Pons (tissue), 1 donor: ENCODE data around the gene PPP2R2C.

Experiments
- DNase-seq: peaks from one replicate; pipeline ENCODE4 v3.0.0-alpha.2; 2016; ENCODE audit warnings: low spot score

Gene PPP2R2C

DNA sequence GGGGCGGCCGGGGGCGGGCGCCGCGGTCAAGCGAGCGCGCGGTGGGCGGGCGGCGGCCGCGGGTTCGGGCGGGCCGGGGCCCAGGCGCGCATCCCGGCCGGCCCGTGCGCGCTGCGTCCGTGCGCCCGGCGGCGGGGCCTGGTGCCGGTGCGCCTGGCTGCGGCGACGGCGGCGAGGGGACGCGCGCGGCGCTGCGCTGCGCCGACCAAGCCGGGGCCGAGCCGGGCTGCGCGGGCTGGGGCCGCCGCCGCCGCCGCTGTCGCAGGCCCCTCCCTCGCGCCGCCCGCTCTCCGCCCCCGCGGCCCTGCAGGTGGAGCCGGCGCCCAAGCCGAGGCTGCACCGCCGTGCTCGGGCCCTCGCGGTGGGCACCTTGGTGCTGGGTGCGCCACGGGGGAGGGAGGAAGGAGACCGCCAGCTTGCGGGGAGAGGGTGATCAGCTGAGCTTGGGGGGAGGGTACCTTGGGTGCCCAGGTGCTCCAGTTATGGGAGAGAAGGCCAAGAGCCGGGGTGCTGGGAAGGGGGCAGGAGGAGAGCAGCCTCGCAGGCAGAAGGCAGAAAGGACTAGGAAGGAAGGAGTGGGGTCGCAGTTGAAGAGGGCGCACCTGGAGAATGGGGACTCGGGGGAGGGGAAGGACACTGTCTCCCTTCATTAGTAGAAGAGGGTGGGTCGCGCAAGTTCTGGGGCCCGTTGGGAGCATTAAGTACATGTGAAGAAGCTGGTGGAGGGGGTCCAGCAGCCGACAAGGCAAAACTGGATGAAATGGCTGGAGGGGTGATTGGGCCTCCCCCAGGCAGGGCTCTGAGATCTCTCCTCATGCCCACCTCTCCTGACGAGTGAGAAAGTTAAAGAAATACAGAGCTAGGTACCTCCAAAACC, at the start of gene PPP2R2C:
Gene PPP2R2C, minus strand, starts transcription at position 228 of the 877 bp plus-strand sequence. CDS start 385 bp downstream, outside the sequence.
- no peak for DNase-seq

DNA sequence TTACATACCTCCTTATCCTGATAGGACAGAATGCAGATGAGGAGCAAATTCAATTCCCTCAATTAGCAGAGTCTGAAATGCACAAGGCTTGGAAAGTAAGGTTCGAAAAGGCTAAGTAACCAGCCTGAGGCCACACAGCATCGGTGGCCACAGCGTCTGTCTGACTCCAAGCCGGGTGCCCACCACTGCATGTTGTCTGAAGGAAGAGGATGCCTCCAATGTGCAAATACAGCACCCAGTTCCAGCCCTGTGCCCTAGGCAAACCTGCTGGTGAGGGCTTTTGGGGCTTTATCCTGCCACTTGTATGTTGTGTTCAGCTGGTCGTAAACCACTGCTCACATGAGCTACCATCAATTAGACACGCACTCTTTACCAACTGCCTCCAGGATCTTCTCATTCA, 48.6 kb upstream of the PPP2R2C start:
- no peak for DNase-seq

DNA sequence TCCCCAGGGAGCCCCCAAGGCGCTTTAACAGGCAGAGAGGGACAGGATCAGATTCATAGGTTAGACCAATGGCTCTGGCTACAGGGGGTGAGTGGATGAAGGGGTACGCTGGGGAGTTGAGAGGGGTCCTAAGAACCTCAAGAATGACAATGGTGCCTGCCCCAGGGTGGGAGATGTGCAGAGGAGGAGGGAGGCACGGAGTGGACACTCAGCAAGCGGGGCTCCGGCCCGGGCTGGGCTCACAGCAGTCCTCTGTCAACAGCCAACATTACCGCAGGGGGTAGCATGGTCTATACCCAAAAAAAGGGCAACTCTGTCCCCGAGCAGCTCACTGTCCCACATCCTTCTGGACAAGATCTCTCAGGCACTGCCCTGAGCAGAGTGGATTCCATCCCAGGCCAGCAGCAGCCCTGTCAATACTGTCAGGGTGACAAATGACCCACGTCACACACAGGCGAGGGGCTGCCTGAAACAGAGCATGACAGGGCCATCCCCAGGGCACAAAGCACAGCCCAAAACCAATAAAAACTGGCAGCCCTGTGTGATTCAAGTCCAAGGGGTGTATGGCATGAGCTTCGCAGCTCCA, 47.7 kb upstream of the PPP2R2C start:
- no peak for DNase-seq

- DNase-seq = no peak
Measured at GRCh38 chr4:6517171-6517570, 44.8 kb upstream of the PPP2R2C start.

DNA sequence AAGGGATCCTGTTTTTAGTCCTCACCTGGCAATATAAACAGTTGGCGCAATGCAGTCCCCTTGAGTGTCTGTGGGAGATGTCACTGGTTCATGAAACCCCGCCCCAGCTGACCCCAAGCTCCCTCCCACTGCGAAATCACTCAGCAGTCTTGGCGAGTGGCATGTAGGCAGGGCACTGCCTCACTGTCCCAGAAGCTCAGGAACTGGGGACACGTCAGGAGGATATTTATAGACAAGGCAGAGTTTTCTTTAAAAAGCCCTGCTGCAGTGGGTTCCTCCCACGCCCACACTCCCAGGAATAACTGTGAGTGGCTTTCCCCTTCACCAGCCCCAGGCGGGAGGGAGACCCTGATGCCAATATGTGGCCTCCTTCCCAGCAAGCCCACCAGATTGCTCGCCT, 44.3 kb upstream of the PPP2R2C start:
- no peak for DNase-seq

- no peak for DNase-seq
Measured at GRCh38 chr4:6516281-6516680, 43.9 kb upstream of the PPP2R2C start.

DNA sequence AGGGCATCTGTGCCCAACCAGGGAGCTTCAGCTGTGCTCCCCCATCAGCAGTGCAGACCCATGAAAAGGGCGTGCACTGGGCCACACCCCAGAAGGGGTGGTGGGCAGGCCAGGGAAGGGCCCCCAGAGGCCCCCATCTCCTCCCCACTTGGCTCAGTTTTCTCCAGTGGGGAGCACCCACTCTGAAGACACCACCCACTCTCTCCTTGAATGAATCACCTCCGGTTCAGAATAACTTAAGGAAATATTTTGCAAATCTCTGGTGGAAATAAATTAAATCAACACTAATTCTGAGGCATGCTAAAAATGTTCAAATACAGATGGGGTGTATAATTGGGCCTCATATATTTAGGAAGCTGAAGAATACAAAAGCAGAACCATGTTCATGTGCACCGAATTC, 41.3 kb upstream of the PPP2R2C start:
- no peak for DNase-seq

GRCh38 chr4:6509587-6509986, 37.2 kb upstream of the PPP2R2C start:
- no peak for DNase-seq

DNA sequence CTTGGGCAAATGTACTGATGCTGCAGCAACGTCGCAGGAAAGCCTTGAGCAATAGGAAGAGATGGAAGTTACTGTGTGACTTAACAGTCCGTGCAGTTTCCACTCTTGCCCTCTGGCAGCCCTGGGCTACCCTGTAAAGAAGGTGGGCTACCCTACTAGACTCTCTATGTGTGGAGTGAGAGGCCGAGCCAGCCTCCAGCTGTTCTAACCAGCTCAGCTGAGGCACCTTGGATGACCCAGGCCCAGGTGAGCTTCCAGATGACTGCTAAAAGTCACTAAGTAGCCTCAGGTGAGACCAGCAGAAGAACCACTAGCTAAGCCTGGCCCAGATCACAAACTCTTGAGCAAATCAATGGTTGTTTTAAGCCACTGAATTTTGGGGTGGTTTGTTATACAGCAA, 34.9 kb upstream of the PPP2R2C start:
- no peak for DNase-seq

DNA sequence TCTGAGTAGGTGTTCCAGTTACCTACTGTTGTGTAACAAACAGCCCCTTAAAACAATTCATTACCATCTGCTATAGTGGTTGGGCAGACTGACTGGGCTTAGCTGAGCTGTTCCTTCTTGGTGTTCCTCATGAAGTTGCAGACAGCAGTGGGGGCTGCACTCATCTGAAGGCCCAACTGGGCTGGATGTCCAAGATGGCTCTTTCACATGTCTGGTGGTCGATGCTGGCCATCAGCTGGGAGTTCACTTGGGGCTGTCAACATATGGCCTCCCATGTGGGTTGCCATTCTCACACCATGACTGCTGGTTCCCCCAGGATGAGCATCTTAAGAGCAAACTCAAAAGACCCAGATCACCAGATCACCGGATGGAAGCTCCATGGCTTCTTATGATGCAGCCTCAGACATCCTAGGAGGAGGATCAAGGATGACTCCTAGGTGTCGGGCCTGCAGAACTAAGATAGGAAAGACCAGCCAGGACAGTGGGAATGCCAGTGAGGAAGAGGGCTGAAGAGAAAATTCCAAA, 34.3 kb upstream of the PPP2R2C start:
- no peak for DNase-seq

DNA sequence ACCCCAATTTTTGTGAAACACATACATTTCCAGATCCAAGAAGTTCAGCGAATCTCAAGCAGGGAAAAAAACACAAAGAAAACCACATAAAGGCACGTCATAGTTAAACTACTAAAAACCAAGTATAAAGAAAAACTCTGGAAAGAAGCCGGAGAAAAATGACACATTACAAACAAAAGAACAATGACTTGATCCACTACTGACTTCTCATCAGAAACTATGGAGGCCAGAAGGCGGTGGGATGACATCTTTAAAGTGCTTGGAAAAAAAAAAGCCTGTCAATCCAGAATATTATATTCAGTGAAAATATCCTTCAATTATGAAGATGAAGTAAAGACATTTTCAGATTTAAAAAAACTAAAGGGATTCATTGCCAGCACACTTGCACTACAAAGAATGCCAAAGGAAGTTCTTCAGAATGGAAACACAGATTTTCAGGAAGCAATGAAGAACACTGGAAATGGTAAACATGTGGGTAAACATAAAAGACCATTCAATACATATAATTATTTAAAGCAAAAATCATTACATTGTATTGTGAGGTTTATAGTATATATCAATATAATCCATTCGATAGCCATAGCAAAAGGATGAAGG, 32.6 kb upstream of the PPP2R2C start:
- DNase-seq = no peak

GRCh38 chr4:6502747-6503465, 30.5 kb upstream of the PPP2R2C start:
- DNase-seq = no peak

DNA sequence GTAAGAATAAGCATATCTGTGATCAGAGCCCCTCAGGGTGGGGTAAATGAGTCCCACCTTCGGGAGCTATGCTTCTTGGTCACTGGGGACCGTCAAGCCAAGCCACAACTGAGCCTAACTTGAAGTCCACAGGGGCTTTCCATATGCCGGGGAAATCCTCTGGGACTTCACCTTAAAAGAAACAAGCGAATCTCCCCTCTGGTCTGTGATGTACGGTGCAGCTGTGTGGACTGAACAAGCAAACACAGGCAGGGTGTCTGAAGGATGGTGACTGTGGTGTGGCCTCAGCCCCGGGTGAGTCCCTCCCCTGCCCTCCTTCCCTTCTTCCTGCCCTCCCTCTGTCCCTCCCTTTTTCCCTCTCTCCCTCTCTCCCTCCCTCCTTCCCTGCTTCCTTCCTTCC, 29.7 kb upstream of the PPP2R2C start:
- no peak for DNase-seq

DNA sequence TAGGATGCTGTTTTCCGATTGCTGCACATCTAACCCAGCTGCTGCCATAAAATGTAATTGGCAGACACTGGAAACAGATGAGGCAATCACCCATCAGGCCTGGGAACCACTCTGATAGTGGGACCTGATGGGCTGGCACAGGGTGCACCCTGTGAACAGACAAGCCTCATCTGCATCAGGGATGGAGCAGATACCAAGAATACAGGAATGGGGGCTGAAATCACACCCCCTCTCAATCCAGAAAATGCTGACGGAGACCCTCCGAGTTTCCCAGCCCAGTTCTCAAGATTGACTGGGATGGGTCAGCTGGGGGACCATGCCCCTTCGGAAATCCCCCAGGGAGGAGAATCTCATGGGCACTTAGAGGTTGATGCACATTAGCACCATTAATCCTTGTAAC, 28.8 kb upstream of the PPP2R2C start:
- no peak for DNase-seq

DNA sequence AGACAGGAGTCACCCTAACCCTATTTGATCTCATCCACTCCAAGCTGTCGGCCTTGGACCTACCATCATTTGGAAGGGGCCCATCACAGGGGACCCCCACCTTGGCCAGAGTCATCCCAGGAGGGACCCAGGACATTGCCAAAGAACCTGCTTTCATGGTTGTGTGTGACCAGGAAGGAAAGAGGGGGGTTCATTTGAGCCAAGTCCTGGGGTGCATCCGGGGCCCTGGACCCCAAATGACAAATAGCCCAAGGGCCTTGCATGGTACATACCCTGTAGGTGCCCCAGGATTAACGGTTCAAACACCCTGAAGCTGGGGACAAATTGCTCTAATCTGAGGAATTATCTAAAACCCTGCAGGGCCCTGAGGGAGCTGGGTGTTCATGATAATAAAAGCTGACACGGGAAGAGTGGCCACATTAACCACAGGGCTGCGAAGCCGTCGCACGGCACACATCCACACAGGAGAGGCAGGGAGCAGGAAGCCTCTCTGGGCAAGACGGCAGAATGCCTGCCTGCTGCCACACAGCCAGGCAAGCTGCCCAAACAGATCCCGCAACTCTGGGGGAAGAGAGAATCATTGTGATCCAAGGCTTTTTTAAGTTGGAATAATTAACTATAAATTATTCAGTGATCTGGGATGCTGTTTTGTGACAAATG, 28.2 kb upstream of the PPP2R2C start:
- no peak for DNase-seq

DNA sequence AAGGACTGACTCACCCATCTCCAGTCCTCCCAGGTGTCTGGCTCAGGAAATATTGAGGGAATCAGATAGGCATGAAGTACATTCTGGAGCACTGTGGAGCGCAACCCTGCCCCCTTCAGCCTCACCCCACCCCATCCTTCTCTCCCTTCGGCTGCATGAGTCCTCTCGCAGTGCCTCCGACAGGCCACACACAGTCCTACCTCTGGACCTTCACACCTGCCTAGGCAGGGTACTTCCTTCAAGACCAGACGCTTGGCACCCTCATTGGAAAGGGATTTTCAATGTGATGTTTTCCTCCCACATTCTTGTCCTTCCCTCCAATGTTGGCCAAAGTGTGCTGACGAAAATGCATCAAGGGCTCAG, 26.8 kb upstream of the PPP2R2C start:
- no peak for DNase-seq

DNA sequence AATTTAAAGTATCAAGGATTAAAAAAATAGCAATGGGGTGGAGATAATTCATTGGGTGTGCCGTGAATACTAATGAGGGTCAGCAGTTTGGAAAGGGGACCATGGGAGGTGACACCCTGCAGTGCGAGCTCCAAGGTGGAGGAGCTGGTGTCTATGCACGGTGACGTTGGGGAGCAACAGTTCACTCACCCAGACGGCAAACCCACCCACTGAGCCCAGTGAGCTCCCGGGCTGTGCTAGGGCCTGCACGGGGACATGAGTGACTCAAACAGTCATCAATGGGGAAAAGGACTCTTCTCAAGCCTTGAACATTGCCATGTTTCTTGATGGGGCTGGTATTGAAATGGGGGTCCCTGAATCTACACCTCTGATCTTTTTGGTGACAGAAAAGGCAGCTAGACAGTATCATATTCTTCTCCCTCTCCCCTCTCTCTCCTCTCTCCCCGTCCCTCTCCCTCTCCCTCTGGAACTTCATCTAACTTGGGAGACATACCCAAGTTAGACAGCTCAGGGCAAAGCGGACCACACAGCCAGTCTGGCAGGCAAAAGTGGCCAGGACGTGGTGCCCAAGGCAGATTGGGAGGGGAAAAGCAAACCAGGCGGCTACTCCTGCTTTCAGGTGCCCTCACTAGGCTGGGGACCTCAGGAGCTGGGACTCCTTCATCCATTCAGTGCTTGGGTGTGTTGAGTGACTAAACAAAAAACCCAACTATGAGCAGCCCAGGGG, 26.3 kb upstream of the PPP2R2C start:
- DNase-seq = no peak

- DNase-seq = no peak
Measured at GRCh38 chr4:6497796-6498195, 25.4 kb upstream of the PPP2R2C start.

- no peak for DNase-seq
Measured at GRCh38 chr4:6495736-6496135, 23.3 kb upstream of the PPP2R2C start.

GRCh38 chr4:6495296-6495590, 22.8 kb upstream of the PPP2R2C start:
- no peak for DNase-seq
